ENCODE data around the gene FAM3D. TPM values are rescaled to one million over a fixed set of nuclear protein-coding genes. Genes with fewer than 3 reads are reported as not detected.

Gene FAM3D
- total RNA-seq, 1 experiment from 2014 or later, result not detected

- no peaks in the 10 kb centered on the region for H3K27me3 ChIP-seq (ENCODE audit: control insufficient read depth, insufficient read depth, low read length)
- no TSS peak for BruUV-seq (replicated peaks)
- no peak for ATAC-seq
- CTCF ChIA-PET, result no interaction called here
- no peaks in the 10 kb centered on the region for H3K9me3 ChIP-seq (ENCODE audit: control insufficient read depth, insufficient read depth, low read depth, low read length)
- TF ChIP-seq REST (IDR thresholded peaks at IDR 0.05; ENCODE audit: insufficient read depth in 1 of 2, low read depth in 2 of 2, low read length in 1 of 2) (no peak), POLR2AphosphoS5 (IDR thresholded peaks at IDR 0.05; ENCODE audit: low read depth, low read length) (no peak), CTCF (IDR thresholded peaks at IDR 0.05) (no peak), TCF7L2 (IDR thresholded peaks at IDR 0.05; ENCODE audit: low read depth, low read length) (no peak), SIN3A (IDR thresholded peaks at IDR 0.05; ENCODE audit: borderline replicate concordance, insufficient read depth, low read depth, low read length) (no peak)
- in situ Hi-C loops (cut with HindIII; ENCODE audit: low pct_unique_long_range_greater_than_20kb, low sequenced_read_pairs) (no loop called here), intact Hi-C loops (cut with micrococcal nuclease; ENCODE audit: unreplicated experiment) (no loop called here)
- no peak overlapping the region for H3K4me3 ChIP-seq (ENCODE audit: low read depth in 2 of 2, low read length in 2 of 2)
- POLR2A ChIA-PET, result no interaction called here
- H3K27ac ChIP-seq (ENCODE audit: low read length), result no peak overlapping the region
- no peak for DNase-seq (ENCODE audit: low read depth, low spot score)
- H3K4me1 ChIP-seq (ENCODE audit: control insufficient read depth, insufficient read depth, low read length), result no peaks in the 10 kb centered on the region
- H3K36me3 ChIP-seq (ENCODE audit: control insufficient read depth, insufficient read depth, low read length), result no peaks in the 10 kb centered on the region
Observed at GRCh38 chr3:58670506-58671135, 4.0 kb upstream of the FAM3D start.

GRCh38 chr3:58668247-58668646 lies 1.7 kb upstream of the FAM3D start:
- ATAC-seq (no peak), DNase-seq (ENCODE audit: low read depth, low spot score) (no peak)
- no peaks in the 10 kb centered on the region for H3K9me3 ChIP-seq (ENCODE audit: control insufficient read depth, insufficient read depth, low read depth, low read length)
- no peaks in the 10 kb centered on the region for H3K27me3 ChIP-seq (ENCODE audit: control insufficient read depth, insufficient read depth, low read length)
- H3K4me1 ChIP-seq (ENCODE audit: control insufficient read depth, insufficient read depth, low read length), result no peaks in the 10 kb centered on the region
- no peak overlapping the region for H3K27ac ChIP-seq (ENCODE audit: low read length)
- ChIA-PET CTCF (no interaction called here), POLR2A (no interaction called here)
- BruUV-seq (replicated peaks), result no TSS peak
- TF ChIP-seq POLR2AphosphoS5 (IDR thresholded peaks at IDR 0.05; ENCODE audit: low read depth, low read length) (no peak), TCF7L2 (IDR thresholded peaks at IDR 0.05; ENCODE audit: low read depth, low read length) (no peak), SIN3A (IDR thresholded peaks at IDR 0.05; ENCODE audit: borderline replicate concordance, insufficient read depth, low read depth, low read length) (no peak), CTCF (IDR thresholded peaks at IDR 0.05) (no peak), REST (IDR thresholded peaks at IDR 0.05; ENCODE audit: insufficient read depth in 1 of 2, low read depth in 2 of 2, low read length in 1 of 2) (no peak)
- intact Hi-C loops (cut with micrococcal nuclease; ENCODE audit: unreplicated experiment) (no loop called here), in situ Hi-C loops (cut with HindIII; ENCODE audit: low pct_unique_long_range_greater_than_20kb, low sequenced_read_pairs) (no loop called here)
- no peak overlapping the region for H3K4me3 ChIP-seq (ENCODE audit: low read depth in 2 of 2, low read length in 2 of 2)
- H3K36me3 ChIP-seq (ENCODE audit: control insufficient read depth, insufficient read depth, low read length), result no peaks in the 10 kb centered on the region

Measured in Panc1 (cell line).